SK-N-SH (cell line): Measurements from ENCODE around the gene ZNF484.

ENCODE experiments used
- CHD2 ChIP-seq: fragments of 150-350 bp; IDR thresholded peaks from 2 replicates; pipeline ENCODE4 v1.6.1; 2018; ENCODE audit warnings: low read length; ENCODE audit not compliant: partially characterized antibody
- EP300 ChIP-seq, 2 experiments: IDR thresholded peaks; 2 replicates each; pipeline versions ENCODE4 v1.4.0 to v1.6.1; 2012; ENCODE audit warnings: borderline replicate concordance in 1 of 2, low read depth in 1 of 2, low read length in 1 of 2
- EZH2phosphoT487 ChIP-seq: fragments of 200-600 bp; sonication (generic); IDR thresholded peaks from 2 replicates; pipeline ENCODE4 v1.6.1; 2017; ENCODE audit warnings: low read depth, mixed run types, mild to moderate bottlenecking, antibody characterized with exemption, moderate library complexity, borderline replicate concordance
- GABPA ChIP-seq: IDR thresholded peaks from 2 replicates; pipeline ENCODE4 v1.4.0; 2012; ENCODE audit warnings: low read depth, mild to moderate bottlenecking
- JUND ChIP-seq: IDR thresholded peaks from 2 replicates; pipeline ENCODE4 v1.4.0; 2012
- MEF2A ChIP-seq: IDR thresholded peaks from 2 replicates; pipeline ENCODE4 v1.4.0; 2012; ENCODE audit warnings: low read depth, borderline replicate concordance
- NFIC ChIP-seq: IDR thresholded peaks from 2 replicates; pipeline ENCODE4 v1.4.0; 2012; ENCODE audit warnings: borderline replicate concordance
- NRF1 ChIP-seq: IDR thresholded peaks from 2 replicates; pipeline ENCODE4 v1.6.1; 2012; ENCODE audit warnings: low read depth, mild to moderate bottlenecking, low read length
- RCOR1 ChIP-seq: fragments of 150-350 bp; IDR thresholded peaks from 2 replicates; pipeline ENCODE4 v1.6.1; 2017; ENCODE audit warnings: antibody characterized with exemption, low read length
- RFX5 ChIP-seq: IDR thresholded peaks from 2 replicates; pipeline ENCODE4 v1.6.1; 2012; ENCODE audit warnings: mild to moderate bottlenecking, improper control_type of control experiment, low read length
- TCF12 ChIP-seq: IDR thresholded peaks from 2 replicates; pipeline ENCODE4 v1.4.0; 2012
- YY1 ChIP-seq: IDR thresholded peaks from 2 replicates; pipeline ENCODE4 v1.4.0; 2012; ENCODE audit warnings: low read depth, mild to moderate bottlenecking
- TF ChIP-seq, protein P1 (sequence below): fragments of 200-600 bp; sonication (generic); IDR thresholded peaks from 2 replicates; pipeline ENCODE4 v1.6.1; 2017; ENCODE audit warnings: antibody characterized with exemption, mild to moderate bottlenecking, moderate library complexity

DNA sequence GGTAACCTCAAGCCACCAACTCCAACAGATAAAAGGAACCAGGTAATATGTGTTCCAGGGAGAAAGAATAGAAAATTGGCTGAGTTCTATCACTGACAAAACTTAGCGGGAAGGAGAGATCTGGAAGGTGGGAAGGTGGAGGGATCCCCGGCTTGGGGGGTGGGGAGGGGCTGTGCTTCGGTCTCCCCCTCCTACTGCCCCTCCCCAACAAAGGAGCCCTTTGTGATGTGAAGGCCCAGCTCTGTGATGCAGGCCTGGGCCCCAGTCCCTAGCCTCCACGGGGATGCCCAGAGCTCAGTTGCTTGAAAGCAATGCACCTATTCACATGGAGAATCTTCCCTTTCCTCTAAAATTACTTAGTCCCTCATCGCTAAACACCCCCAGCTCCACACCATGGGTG lies 4.4 kb upstream of the ZNF484 start:
- no peak for TF ChIP-seq NRF1
- no peak for TF ChIP-seq MEF2A
- TF ChIP-seq, protein P1, sequence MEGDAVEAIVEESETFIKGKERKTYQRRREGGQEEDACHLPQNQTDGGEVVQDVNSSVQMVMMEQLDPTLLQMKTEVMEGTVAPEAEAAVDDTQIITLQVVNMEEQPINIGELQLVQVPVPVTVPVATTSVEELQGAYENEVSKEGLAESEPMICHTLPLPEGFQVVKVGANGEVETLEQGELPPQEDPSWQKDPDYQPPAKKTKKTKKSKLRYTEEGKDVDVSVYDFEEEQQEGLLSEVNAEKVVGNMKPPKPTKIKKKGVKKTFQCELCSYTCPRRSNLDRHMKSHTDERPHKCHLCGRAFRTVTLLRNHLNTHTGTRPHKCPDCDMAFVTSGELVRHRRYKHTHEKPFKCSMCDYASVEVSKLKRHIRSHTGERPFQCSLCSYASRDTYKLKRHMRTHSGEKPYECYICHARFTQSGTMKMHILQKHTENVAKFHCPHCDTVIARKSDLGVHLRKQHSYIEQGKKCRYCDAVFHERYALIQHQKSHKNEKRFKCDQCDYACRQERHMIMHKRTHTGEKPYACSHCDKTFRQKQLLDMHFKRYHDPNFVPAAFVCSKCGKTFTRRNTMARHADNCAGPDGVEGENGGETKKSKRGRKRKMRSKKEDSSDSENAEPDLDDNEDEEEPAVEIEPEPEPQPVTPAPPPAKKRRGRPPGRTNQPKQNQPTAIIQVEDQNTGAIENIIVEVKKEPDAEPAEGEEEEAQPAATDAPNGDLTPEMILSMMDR: no peak
- TF ChIP-seq GABPA: no peak
- TF ChIP-seq RFX5: no peak
- no peak for TF ChIP-seq TCF12
- TF ChIP-seq EZH2phosphoT487: no peak
- TF ChIP-seq JUND: no peak
- TF ChIP-seq RCOR1: no peak
- TF ChIP-seq CHD2: no peak
- no peak for TF ChIP-seq YY1
- TF ChIP-seq EP300 (IDR thresholded peaks at IDR 0.05; ENCODE audit: borderline replicate concordance in 1 of 2, low read depth in 1 of 2, low read length in 1 of 2): no peak
- TF ChIP-seq NFIC: no peak
